ENCODE measurements around the gene ZNF518A.
"Not testable (repeated sequence)": the region's sequence is repeated elsewhere in the genome, so short reads cannot be mapped to it uniquely, and the experiment has no call there.

The ZNF518A gene

DNA sequence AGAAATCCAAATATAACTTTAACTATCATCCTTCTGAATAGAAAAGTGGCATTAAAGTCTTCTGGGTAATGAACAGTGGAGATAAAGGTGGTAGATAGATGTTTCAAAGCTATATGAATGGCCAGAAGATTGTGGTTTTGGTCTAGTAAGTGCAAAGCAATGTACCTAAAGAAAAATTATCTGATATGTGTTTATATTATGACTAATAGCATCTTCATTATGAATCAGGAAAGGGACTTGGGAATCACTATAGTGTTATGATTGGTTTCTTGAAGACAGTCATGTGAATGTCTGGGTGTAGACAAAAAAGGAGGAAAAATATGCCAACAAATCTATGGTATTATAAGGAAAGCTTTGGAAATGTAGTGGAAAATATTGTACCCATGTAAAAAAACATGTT is 3.0 kb downstream of the ZNF518A start:
- DNase-seq: no peak

- DNase-seq: no peak
Measured at GRCh38 chr10:96136810-96137209, 6.7 kb downstream of the ZNF518A start.

- DNase-seq: no peak
Measured at GRCh38 chr10:96137567-96137966, 7.5 kb downstream of the ZNF518A start.

DNA sequence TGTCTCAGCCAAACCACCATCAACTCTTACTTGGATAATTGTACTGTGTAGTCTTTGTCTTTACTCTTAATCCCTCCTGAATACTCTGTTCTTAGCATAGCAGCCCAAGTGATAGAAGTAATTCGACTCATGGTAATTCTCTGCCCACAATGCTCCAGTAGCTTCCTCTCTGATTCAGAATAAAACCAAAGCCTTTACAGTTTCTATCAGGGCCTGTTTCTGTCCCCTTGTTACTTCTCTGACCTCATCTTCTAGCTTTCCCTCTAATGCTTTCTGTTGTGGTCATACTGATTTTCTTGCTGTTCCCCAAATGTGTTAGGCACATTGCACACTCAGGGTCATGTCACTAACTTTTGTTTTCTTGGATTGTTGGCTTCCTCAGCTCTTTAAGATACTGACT is 8.0 kb downstream of the ZNF518A start:
- DNase-seq: peak; percentile 67

DNA sequence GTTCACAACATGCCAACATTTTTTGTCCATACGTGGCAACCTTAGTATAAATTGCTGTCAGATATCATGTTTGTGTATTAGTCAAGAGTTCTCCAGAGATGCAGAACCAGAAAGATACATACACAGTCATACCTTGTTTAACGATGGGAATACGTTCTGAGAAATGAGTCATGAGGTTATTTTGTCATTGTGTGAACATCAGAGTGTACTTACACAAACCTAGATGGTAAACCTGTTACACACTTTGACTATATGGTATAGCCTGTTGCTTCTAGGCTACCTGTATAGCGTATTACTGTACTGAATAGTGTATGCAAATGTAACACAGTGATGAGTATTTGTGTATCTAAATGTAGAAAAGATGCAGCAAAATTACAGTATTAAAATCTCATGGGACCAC is 22.3 kb downstream of the ZNF518A start:
- DNase-seq: peak; percentile 46

GRCh38 chr10:96153070-96153469 is 23.0 kb downstream of the ZNF518A start:
- DNase-seq: peak; percentile 42

GRCh38 chr10:96165726-96166125 is 35.6 kb downstream of the ZNF518A start:
- no peak for DNase-seq

GRCh38 chr10:96168546-96168945 is 38.4 kb downstream of the ZNF518A start:
- DNase-seq: no peak

- DNase-seq: no peak
Measured at GRCh38 chr10:96170230-96170629, 40.1 kb downstream of the ZNF518A start.

DNA sequence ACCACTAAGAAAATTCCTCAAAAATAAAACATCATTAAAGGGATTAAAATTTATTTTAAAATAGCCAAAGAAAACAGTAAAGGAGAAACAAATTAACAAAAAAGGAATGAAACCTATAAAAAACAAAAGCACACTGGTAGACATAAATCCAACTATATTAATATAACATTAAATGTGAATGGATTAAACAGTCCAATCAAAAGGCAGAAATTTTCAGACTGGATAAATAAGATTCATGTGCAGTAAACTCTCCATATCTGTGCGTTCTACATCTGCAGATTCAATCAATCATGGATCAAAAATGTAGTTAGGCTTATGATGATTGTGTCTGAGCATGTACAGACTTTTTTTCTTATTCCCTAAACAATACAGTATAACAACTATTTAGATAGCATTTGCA is 42.6 kb downstream of the ZNF518A start:
- DNase-seq: no peak

- DNase-seq: no peak
Measured at GRCh38 chr10:96176985-96177384, 46.9 kb downstream of the ZNF518A start.

GRCh38 chr10:96188421-96188820 is 58.3 kb downstream of the ZNF518A start:
- no peak for DNase-seq

DNA sequence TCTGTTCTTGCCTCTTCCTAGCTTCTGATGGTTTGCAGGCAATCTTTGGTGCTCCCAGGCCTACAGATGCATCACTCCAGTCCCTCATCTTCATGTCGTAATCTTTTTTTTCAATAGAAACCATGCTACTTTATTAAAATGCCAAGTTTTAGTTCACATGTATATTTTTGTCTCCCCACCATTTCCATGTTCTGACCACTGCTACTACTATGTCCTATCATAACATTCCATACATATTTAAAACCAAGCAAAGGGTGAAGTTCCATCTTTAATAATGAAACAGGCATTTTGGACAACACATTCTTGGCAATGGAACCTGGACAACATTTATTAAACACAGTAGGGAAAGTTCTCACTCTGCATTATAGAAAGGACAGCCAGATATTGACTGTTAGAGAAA is 58.8 kb downstream of the ZNF518A start:
- DNase-seq: no peak

DNA sequence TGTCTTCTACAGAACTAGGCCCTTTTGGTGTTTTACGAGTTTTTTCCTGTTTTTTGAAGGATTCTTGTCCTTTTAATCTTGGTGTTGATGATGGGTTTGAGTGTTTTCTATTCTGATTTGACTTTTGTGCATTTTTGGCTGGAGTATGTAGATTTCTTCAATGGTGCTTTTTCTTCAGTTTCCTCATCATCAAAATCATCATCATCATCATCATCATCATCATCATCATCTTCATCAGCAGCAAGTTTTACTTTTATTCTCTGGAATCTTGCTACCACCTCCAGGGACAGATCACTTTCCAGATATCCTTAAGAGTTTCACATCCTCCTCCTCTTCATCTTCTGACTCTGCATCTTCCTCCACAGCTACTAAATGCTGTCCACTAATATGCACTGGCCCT is 59.4 kb downstream of the ZNF518A start:
- not testable (repeated sequence) for DNase-seq

DNA sequence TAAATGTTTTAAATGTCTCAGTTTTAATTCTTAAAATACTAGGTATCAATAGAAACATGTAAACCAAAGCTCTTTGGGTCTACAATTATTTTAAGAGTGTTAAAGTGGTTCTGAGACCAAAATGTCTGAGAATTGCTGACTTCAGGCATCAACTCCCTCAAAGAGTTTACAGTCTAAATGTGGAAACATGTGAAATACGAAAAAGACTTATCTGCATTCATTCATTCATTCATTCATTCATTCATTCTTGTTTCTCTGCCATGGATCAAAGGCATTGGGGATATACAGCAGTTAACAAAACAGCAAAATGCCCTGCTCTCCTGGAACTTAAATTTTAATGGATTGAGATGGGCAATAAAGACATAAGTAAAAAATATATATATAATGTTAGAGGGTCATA is 71.4 kb downstream of the ZNF518A start:
- no peak for DNase-seq

- DNase-seq: no peak
Measured at GRCh38 chr10:96205580-96205979, 75.5 kb downstream of the ZNF518A start.

GRCh38 chr10:96208271-96208670 is 78.2 kb downstream of the ZNF518A start:
- no peak for DNase-seq

- no peak for DNase-seq
Measured at GRCh38 chr10:96208946-96209345, 78.8 kb downstream of the ZNF518A start.

- no peak for DNase-seq
Measured at GRCh38 chr10:96211764-96212163, 81.7 kb downstream of the ZNF518A start.

DNA sequence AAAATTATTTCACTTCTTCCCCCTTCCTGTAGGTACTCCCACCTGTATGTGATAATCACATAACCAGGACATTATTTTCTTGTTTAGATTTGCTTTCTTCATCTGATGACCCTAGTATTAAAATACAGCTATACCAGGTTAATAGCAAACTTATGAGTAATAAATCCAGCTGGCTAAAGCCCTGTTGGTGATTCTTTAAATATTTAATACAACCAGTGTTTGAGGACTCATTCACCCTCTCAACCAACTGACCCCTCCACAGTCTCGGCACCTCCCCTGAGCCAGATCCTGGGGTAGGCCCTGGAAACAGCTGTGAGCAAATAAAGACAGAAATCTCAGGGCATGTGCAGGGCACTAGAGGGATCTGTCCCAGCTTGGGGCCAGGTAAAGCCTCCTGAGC is 82.8 kb downstream of the ZNF518A start:
- no peak for DNase-seq

Measured in activated CD4-positive, alpha-beta T cell treated with anti-CD3 and anti-CD28 coated beads, Interleukin-2, Interleukin-6, amounts not matched to agents 100 ng/mL and 50 ng/mL, durations not matched to agents 16 hours and 8 hours (primary cell).